Activated CD8-positive, alpha-beta memory T cell treated with anti-CD3 and anti-CD28 coated beads, Interleukin-2, amount 50 U/mL, for 48 hours (primary cell): ENCODE results near the gene DHRSX.
A peak's percentile ranks its signal among the peaks of the same experiment; 100 is the strongest.
"Not testable (repeated sequence)": the region's sequence is repeated elsewhere in the genome, so short reads cannot be mapped to it uniquely, and the experiment has no call there.

Experiments used
- DNase-seq: peaks from one replicate; pipeline ENCODE4 v3.0.0-alpha.2; 2020

The DHRSX gene

DNA sequence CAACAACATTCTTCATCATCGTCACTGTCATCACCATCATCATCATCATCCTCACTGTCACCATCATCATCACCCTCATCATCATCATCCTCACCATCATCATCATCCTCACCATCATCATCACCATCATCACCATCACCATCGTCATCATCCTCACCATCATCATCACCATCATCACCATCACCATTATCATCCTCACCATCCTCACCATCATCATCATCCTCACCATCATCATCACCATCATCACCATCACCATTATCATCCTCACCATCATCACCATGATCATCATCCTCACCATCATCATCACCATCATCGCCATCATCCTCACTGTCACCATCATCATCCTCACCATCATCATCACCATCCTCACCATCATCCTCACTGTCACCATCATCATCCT lies 18.9 kb upstream of the DHRSX start:
- DNase-seq, result not testable (repeated sequence)

DNA sequence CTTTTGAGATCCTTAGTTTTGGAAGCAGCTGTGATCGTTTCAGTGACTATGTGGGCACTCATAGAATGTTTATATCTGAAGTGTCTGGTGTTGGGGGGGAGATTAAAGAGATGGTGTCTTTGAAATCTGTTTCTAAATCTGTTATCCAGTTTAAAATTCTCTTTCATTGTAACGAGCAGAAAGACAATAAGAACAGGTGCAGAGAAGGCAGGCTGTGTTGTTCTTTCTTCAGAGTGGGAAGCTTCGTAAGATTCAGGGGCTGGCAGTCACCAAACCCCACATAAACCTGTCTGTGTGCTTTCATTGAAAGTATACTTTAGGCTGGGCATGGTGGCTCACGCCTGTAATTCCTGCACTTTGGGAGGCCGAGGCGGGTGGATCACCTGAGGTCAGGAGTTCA lies 16.3 kb upstream of the DHRSX start:
- DNase-seq, result no peak

DNA sequence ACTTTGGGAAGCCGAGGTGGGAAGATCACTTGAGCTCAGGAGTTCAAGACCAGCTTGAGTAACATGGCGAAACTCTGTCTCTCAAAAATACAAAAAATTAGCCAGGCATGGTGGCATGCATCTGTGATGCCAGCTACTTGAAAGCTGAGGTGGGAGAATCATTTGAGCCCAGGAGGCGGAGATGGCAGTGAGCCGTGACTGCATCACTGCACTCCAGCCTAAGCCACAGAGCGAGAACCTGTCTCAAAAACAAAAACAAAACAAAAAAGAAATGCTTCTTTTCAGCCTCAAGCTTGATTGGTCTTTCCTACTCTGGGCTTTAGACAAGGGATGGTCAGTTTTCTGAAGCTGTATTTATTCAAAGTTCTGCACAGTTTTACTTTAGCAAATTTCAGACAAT lies 15.8 kb upstream of the DHRSX start:
- DNase-seq, result no peak

DNA sequence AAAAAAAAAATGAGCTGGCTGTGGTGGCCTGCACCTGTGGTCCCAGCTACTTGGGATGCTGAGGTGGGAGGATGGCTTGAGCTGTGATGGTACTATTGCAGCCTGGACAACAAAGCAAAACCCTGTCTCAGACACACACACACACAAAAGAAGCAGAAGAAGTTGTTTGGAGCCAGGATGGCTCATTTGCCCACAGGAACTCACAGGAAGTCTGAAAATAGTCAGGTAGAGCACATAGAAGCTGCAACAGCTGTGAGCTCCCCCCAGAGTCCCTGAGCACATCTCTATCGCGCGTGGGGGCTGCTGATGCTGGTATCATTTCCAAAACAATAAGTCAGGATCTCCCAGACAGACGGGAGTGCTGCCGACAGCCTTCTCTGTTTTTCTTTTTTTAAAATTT lies 13.4 kb upstream of the DHRSX start:
- DNase-seq, result no peak

DNA sequence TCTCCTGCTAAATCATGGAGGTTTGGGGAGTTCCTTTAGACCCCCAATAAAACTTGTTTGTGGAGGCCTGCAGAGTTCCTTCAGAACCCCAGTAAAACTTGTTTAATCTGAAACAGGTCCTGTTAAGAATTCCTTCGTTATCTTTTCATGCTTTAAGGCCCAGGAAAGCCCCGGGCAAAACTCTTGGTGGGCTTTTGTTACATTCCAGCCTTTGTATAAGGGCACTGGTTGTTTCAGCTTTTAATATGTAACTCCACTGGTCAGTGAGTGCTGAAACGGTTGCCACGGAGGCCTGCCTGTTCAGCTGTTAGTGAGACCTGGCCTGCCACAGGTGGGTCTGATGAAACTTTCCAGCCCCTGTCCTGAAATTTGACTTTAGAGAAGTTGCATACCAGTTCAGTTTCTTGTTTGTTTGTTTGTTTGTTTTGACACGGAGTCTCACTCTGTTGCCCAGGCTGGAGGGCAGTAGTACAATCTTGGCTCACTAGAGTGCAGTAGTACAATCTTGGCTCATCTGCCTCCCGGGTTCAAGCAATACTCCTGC lies 12.4 kb upstream of the DHRSX start:
- DNase-seq, result no peak

DNA sequence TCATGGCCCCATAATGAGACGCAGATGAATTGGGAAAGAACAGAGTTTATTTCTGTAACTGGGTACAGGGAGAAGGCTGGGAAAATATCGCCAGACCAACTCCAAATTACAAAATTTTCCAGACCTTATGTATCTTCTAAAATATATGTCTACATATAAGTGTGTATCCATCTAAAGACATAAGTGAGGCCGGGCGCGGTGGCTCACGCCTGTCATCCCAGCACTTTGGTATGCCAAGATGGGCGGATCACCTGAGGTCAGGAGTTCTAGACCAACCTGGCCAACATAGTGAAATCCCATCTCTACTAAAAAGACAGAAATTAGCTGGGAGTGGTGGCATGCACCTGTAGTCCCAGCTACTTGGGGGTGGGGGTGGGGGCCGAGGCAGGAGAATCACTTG lies 11.7 kb upstream of the DHRSX start:
- DNase-seq, result no peak

DNA sequence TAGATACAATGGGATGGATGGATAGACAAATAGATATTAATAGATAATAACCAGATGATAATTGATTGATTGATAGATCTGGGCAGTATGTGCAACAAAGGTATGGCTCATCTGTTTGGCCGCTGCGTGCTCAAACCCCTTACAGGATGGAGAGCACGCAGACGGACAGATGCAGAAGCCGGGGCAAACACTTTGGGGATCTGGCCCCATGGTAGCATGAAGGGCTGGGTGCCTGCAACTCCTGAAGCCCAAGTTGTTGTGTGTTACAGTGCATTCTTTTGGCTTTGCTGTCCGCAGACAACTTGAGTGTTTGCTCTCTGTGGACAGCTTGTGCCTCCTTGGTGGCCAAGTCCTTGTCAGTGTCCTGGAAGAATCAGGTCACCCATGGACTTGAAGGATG lies 10.6 kb upstream of the DHRSX start:
- DNase-seq, result no peak

DNA sequence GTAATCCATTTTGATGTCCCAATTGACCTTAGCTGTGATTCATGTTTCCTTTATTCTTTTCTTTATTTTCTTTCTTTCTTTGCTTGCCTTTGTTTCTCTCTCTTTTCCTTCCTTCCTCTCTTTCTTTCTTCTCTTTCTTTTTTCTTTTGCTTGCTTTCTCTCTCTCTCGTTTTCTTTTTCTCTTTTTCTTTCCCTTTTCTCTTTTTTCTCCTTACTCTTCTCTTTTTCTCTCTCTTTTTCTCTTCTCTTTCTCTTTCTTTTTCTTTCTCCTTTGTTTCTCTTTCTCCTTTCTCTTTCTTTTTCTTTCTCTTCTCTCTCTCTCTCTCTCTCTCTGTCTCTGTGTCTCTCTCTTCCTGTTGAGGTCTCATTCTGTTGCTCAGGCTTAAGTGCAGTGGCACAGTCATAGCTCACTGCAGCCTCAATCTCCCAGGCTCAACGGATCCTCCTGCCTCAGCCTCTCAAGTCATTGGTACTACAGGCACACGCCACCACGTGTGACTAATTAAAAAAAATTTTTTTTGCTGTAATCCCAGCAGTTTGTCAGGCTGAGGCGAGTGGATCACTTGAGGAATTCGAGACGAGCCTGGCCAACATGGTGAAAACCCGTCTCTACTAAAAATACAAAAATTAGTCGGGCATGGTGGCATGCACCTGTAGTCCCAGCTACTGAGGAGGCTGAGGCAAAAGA lies 8.0 kb upstream of the DHRSX start:
- no peak for DNase-seq

DNA sequence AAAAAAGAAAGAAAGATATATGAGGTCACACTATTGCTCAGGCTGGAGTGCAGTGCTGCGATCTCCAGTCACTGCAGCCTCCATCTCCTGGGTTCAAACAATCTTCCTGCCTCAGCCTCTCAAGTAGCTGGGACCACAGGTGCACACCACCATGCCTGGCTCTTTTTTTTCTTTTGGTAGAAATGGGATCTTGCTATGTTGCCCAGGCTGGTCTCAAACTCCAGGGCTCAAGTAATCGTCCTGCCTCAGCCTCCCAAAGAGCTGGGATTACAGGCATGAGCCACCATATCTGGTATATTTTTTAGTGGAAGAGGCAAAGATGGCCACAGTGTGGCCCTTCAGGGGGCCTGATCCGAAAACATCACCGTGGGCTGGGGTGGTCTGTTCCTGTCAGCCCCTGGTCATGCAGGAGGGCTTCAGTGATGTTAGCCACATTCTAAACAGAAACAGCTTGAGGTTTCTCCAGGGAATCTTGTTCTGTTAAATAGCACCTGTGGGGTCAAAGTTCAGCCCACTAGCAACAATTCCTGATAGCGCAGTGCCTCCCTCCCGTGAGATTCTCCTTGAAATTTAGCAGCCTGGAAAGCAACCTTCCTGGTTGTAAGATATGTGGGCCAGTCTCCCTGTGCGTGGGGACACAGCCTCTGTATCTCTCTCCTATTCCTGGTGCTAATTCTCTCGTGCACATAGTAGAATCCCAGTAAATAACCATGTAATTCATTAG lies 7.3 kb upstream of the DHRSX start:
- DNase-seq, result no peak

DNA sequence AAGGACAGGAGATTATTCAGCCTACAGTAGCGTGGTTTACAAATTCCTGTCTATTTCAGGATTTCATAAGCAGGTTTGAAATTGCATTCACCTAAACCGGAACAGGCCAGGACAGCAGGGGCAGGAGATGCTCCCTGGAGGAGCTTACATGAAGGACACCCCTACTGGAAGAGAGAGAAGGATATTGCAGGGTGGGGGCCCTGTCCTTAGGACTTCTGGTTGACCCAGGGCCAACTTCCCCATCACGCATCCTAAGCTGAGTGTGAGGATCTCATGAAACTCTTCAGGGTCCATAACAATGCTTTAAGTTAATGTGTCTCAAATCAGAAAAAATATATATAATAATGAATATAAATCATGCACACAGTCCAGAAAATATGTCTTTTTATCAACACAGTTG lies 6.4 kb upstream of the DHRSX start:
- DNase-seq, result no peak

DNA sequence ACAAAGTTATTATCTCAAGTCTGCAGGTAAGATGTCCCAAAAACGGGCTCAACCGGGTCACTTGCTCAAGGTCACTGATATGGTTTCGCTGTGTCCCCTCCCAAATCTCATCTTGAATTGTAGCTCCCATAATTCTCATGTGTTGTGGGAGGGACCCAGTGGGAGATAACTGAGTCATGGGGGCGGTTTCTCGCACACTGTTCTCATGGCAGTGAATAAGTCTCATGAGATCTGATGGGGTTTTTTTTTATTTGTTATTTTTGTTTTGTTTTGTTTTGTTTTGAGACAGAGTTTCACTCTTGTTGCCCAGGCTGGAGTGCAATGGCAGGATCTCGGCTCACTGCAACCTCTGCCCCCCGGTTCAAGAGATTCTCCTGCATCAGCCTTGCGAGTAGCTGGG lies 4.6 kb upstream of the DHRSX start:
- DNase-seq, result peak; percentile 39

DNA sequence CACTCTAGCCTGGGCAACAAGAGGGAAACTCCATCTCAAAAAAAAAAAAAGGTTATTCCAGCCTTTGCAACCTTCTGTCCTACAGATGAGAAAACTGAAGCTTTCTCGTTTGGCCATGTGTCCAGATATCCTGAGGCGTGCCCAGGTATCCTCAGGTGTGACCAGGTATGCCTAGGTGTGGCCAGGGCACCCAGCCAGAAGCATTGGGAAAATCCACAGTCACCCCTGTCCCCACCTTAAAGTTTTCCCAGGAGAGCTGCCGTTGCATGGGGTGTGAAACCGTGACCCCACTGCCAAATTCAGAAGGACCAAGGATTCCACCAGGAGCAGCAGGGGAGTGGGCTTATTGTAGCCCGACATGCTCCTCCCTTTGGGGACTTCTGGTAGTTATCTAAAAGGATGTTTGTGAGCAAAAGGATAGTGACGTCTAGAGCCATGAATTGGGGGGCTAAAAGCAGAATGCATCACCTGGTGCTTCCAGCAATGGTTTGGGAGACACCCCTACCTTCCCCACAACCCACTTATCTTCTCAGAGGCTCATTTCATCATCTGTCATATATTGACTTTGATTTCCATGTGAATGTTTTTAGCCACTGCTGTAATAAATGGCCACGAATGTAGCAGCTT lies 4.0 kb upstream of the DHRSX start:
- DNase-seq, result peak; percentile 38

DNA sequence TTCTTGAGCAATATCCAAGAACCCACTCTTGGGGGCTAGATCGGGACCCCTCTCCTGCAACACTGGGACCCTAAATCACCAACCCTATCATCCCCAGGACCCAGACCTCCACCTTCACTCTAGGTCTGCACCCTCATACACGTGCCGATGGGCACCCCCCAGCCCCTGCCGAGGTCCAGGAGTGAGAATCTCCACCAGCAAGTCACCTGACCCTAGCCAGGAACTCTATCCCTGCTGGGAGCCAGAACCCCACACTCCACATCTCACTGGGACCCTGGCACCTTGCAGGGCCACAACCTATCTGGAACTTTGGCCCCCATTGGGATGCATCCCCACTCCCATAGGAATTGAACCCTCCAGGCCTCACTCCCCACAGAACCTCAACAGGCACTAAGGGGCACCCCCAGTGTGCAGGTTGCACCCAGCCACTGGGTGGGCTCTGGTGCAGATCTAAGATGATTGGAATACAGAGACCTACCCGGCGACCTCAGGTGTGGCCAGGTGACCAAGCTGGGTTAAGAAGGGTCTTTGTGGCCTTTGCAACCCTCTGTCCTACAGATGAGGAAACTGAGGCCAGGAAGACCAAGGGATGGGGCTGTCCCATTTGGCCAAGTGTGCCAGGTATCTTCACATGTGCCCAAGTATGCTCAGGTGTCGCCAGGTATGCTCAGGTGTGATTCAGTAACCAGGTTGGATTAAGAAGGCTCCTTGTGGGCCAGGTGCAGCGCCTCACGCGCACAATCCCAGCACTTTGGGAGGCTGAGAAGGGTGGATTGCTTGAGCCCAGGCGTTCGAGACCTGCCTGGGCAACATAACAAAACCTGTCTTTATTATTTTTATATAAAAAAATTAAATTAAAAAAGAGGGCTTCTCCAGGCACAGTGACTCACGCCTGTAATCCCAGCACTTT lies 3.1 kb upstream of the DHRSX start:
- peak; percentile 34 for DNase-seq

DNA sequence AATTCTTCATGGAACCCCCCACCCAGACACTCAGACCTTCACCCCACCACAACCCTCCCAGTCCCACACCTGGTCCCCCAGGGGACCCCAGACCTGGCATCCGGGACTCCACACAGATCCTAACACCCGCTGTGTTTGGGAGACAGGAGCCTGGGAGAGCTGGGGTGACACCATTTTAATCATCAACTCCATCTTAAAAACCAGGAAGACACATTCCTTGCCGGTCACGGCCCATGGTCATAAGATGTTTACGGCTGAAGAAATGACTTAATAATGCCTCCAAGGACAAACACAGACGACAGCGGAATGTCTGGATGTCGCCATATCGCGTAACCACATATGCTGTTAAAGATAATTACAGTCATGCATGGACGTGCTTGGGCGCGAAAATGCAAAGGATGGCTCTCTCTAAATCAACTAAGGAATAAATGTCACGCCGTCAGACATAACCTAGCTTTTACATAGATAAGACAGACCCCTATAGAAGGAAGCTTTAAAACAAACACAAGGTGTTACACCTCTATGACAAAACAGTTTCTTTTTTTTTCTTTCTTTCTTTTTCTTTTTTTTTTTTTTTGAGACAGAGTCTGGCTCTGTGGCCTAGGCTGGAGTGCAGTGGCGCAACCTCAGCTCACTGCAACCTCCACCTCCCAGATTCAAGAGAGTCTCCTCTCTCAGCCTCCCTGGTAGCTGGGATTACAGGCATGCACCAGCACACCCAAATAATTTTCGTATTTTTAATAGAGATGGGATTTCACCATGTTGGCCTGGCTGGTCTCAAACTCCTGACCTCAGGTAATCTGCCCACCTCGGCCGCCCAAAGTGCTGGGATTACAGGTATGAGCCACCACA lies 2.1 kb upstream of the DHRSX start:
- peak; percentile 37 for DNase-seq

DNA sequence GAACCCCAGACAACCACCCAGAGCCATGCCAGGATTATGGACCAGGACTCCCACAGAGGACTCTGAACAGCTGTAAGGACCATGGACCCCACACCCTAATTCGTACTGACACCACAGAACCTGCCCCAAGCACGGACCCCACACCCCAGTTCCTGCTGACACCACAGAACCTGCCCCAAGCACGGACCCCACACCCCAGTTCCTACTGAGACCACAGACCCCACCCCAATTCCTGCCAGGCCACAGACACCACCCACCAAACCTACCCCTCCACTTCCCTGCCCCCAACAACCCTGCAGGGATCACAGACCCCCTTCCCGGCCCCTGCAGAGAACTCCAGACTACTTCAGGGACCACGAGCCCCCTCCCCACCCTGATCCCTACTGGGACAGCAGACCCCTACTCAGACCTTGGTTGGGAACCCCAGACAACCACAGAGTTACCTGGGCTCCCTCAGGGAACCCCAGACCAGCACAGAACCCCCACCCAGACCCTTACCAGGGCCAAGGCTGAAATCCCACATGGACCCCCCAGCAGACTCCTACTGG lies 1.4 kb upstream of the DHRSX start:
- DNase-seq, result peak; percentile 22

DNA sequence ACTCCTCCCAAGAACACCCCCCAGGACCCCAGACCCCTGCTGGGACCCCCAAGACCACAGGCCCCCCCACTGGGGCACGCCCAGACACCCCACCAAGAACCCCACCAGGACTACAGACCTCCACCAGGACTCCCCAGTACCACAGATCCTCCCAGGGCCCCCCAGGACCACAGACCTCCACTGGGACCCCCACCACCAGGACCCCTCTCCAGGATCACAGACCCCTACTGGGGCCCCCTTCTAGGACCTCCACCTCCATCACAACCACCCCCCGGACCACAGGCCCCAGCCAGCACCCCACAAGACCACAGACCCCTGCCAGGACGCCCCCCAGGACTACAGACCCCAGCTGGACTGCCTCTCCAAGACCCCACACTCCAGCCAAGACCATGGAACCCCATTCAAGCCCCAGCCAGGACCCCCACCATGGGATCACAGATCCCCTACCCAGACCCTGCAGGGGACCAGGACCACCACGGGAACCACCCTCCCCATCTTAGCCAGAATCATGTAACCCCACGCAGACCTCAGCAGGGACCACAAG lies 855 bp upstream of the DHRSX start:
- peak; percentile 52 for DNase-seq

DNA sequence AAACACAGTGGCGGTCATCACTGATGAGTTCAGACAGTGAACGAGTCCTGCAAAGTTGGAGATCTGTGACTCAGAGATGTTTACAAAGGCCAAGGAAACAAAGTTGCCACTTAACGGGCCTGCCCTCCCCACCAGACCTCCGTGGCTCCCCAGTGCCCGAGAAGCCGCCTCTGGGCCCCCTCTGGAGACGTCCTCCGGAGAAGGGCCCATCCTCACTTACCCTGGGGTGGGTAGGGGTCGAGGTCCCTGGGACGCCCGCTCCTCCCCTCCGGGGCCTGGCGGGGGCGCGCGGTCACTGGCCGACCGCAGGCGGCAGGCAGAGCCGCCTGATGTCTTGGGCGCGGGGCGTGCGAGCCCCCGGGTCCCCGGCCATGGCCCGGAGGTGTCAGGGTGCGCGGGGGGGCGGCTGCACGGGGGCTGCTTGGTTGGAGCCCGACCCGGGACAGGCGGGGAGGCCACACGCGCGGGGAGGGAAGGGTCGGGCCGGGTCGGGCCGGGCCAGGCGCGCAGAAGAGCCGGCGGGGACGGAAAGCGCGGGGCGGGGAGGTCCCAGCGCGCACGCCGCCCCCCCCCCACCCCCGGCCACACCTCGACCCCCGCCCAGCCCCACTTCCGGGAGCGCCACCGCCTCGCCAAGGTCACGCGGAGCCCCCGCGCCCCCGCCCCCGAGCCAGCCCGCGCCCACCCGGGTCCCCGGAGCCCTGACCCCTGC lies 529 bp downstream of the DHRSX start:
- DNase-seq, result peak; percentile 67

DNA sequence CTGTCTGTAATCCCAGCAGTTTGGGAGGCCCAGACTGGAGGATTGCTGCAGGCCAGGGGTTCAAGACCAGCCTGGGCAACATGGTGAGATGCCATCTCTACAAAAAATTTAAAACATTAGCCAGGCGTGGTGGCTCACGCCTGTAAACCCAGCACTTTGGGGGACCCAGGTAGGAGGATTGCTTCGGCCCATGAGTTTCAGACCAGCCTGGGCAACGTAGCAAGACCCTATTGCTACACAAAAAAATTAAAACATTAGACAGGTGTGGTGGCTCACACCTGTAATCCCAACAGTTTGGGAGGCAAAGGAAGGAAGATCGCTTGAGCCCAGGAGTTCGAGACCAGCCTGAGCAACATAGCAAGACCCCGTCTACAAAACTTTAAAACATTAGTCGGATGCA lies 1.3 kb downstream of the DHRSX start:
- DNase-seq, result no peak

DNA sequence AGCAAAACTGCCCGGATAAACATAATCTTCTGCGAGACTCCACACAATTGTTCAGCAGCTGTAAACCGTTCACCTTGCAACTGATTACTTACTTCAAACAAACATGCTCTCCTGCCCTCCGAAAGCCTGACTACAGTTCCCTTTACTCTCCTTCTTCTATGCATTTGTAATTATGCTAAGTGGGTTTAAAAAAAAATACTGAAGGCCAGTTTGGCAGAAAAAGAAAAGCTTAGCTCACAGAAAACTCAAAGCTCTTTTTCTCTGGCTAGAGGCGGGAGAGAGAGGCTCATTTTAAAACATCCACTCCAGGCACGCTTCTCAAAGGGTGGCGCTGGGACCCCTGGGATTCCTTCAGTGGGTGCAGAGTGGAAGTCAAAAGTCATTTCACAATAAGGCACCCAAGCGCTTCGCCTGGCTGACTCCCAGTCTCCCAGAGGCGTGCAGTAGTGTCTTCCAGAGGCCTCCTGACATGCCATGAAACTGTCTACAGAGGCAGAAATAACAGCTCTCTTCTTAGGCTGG lies 1.9 kb downstream of the DHRSX start:
- no peak for DNase-seq
